ENCODE results near the gene ZNF644. TPM values are rescaled to one million over a fixed set of nuclear protein-coding genes. Genes with fewer than 3 reads are reported as not detected.
A peak's percentile ranks its signal among the peaks of the same experiment; 100 is the strongest.
"Not testable (repeated sequence)": the region's sequence is repeated elsewhere in the genome, so short reads cannot be mapped to it uniquely, and the experiment has no call there.

Gene ZNF644
- 10 to 100 TPM; 27.5 to 35.6 (median 34.1) TPM for total RNA-seq
- 10 to 100 TPM; 16.3 to 24.1 (median 16.7) TPM for polyA plus RNA-seq
- long read RNA-seq, donor 1, full-length matches to known transcripts, result 6 of 15 reads
- long read RNA-seq, donor 1, partial matches to known transcripts, result 4 of 15 reads
- long read RNA-seq, donor 1, other reads (novel, unspliced or antisense), result 5 of 15 reads
- long read RNA-seq, donor 2, full-length matches to known transcripts, result 13 of 40 reads
- long read RNA-seq, donor 2, partial matches to known transcripts, result 20 of 40 reads
- long read RNA-seq, donor 2, other reads (novel, unspliced or antisense), result 7 of 40 reads

DNA sequence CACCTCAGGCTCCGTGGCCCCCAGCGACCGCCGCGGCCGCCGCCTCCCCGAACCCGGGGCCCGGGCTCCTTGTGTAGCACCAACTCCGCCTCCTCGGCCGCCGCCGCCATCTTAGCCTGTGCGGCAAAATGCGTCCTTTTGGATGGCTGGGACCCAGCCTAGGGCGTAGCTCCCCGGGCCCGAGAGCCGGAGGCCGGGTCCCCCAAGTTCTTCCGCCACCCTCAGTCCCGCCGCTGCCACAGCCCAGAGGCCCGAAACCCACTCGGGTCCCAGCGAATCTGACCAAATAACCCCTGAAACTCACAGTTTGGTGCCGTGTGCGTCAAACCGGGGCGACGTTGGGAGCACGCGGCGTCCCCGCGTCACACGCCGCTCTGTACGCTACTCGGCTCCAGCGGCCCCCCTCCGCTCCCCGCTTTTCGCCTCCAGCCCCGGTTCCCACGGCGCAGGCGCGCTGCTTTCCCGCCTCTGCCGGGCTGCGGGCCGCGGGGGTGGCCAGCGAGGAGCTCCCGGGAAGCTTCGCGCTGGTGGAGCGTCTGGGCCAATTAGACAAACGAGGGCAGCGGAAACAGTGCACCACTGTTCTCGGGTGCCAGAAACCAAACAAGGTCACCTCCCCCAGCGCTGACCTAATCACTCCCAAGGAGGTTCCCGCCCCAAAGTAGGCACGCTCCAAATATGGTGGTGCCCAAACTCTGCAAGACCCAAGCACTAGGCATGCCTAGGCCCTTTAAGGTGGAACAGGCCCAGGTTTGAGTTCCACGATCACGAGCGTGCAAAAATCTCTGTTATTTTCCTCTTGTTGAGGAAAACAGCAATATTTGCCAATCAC, at the start of gene ZNF644:
TSS of gene ZNF644 (minus strand) at position 350 of the 832 bp plus-strand sequence. CDS start 39,682 bp downstream, outside the sequence.
- Histone ChIP-seq H3K9me3 (no peaks in the 10 kb centered on the region), H3K36me3 (ENCODE audit: insufficient read depth in 1 of 2, low read depth in 1 of 2) (no peaks in the 10 kb centered on the region), H3K27me3 (ENCODE audit: insufficient read depth in 3 of 3, low read length in 2 of 3) (no peaks in the 10 kb centered on the region), H3K4me1 (peaks cover 23% of the 10 kb centered on the region), H3K27ac (peak within 1 kb of the TSS; percentile 99), H3K4me3 (peak within 1 kb of the TSS; percentile 97)
- TF ChIP-seq, protein P1, sequence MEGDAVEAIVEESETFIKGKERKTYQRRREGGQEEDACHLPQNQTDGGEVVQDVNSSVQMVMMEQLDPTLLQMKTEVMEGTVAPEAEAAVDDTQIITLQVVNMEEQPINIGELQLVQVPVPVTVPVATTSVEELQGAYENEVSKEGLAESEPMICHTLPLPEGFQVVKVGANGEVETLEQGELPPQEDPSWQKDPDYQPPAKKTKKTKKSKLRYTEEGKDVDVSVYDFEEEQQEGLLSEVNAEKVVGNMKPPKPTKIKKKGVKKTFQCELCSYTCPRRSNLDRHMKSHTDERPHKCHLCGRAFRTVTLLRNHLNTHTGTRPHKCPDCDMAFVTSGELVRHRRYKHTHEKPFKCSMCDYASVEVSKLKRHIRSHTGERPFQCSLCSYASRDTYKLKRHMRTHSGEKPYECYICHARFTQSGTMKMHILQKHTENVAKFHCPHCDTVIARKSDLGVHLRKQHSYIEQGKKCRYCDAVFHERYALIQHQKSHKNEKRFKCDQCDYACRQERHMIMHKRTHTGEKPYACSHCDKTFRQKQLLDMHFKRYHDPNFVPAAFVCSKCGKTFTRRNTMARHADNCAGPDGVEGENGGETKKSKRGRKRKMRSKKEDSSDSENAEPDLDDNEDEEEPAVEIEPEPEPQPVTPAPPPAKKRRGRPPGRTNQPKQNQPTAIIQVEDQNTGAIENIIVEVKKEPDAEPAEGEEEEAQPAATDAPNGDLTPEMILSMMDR (IDR thresholded peaks at IDR 0.05), result no peak
- DNase-seq (peak; percentile 92 to 95), ATAC-seq (peak; percentile 91 to 97 (median 95))
- WGBS, 3 donors, result 1% methylated on average over 63 to 70 of the region's 70 CpGs
- intact Hi-C loops (cut with DNase I), result loop anchor here in 1 of 2 donors (5.0 to 10.0 kb wide), 2 partner anchors 115 to 167 kb away; no protein-coding TSS in a partner anchor

DNA sequence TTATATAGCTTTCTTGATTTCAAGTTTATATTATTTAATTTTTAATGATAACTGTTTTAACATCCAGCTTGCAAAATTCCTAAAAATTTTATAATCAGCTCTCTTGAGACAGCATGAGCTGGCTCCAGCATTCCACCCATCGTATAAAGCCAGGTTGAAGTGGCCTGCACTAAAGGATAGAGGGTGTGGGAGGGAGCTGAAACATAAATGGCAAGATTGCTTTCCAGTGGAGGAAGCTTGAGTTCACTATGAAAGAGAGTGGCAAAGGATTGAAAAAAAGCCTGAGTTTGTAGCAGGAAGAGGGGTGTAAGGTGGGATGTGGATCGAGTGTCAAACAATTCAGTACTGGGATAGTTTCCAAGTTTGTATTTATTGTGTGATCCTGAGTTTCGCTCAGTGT, 48.5 kb upstream of the ZNF644 start:
- TF ChIP-seq, protein P1 (IDR thresholded peaks at IDR 0.05), result no peak
- Histone ChIP-seq H3K27ac (no peak overlapping the region), H3K4me3 (no peak overlapping the region), H3K36me3 (ENCODE audit: insufficient read depth in 1 of 2, low read depth in 1 of 2) (no peaks in the 10 kb centered on the region), H3K4me1 (no peaks in the 10 kb centered on the region), H3K27me3 (ENCODE audit: insufficient read depth in 3 of 3, low read length in 2 of 3) (no peaks in the 10 kb centered on the region), H3K9me3 (no peaks in the 10 kb centered on the region)
- 14 to 19% (median 16%) methylated on average over 3 of the region's 3 CpGs for WGBS, 3 donors
- DNase-seq (no peak), ATAC-seq (no peak)
- intact Hi-C loops (cut with DNase I), result no loop called here

DNA sequence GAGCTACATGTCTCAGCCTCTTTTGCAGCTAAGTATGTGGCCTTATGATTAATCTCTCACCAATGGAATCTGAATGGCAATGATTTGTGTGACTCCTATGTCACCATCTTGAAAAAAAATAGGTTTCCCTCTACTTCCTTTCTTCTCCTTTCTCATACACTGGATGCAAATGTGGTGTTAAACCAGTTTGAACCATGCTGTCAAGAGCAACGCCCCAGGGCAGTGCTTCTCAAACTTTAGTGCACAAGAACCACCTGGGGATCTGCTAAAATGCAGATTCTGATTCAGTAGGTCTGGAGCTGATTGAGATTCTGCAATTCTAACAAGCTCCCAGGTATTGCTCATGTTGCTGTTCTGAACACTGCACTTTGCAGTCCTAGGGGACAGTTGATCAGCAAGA, 44.7 kb upstream of the ZNF644 start:
- Histone ChIP-seq H3K4me3 (no peak overlapping the region), H3K4me1 (no peaks in the 10 kb centered on the region), H3K27ac (no peak overlapping the region), H3K9me3 (no peaks in the 10 kb centered on the region), H3K36me3 (ENCODE audit: insufficient read depth in 1 of 2, low read depth in 1 of 2) (no peaks in the 10 kb centered on the region), H3K27me3 (ENCODE audit: insufficient read depth in 3 of 3, low read length in 2 of 3) (no peaks in the 10 kb centered on the region)
- DNase-seq (no peak), ATAC-seq (no peak)
- intact Hi-C loops (cut with DNase I), result no loop called here
- TF ChIP-seq, protein P1 (IDR thresholded peaks at IDR 0.05), result no peak
- WGBS, 3 donors, result 25 to 56% (median 29%) methylated on average over 1 of the region's 1 CpG

DNA sequence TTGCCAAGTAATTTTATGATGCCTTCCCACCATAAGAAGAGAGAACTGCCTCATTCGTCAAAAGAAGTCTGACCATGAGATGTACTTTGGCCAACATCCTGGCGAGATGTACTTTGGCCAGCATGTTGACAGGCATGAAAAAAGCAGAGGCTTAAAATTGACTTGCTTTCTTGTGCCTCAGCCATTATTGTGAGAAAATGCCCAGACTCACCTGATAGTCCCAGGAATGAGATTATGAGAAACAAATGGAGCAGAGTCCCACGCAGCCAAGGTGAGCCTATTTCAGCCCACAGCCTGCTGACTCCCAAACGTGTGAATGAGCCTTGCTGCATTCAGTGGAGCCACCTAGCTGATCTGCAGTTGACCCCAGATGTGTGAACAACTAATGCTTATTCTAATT, 43.5 kb upstream of the ZNF644 start:
- 59 to 67% (median 61%) methylated on average over 4 of the region's 4 CpGs for WGBS, 3 donors
- intact Hi-C loops (cut with DNase I), result no loop called here

DNA sequence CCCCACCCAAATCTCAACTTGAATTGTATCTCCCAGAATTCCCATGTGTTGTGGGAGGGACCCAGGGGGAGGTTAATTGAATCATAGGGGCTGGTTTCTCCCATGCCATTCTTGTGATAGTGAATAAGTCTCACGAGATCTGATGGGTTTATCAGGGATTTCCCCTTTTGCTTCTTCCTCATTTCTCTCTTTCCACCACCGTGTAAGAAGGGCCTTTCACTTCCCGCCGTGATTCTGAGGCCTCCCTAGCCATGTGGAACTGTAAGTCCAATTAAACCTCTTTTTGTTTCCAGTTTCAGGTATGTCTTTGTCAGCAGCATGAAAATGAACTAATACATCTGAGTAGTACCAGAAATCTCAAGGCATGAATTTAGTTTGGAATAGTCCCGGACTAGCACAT, 41.6 kb upstream of the ZNF644 start:
- H3K9me3 ChIP-seq; ATAC-seq; H3K27me3 ChIP-seq (ENCODE audit: insufficient read depth in 3 of 3, low read length in 2 of 3); intact Hi-C loops (cut with DNase I); H3K27ac ChIP-seq; DNase-seq; H3K4me1 ChIP-seq; H3K36me3 ChIP-seq (ENCODE audit: insufficient read depth in 1 of 2, low read depth in 1 of 2); H3K4me3 ChIP-seq: not testable (repeated sequence)
- 73 to 86% (median 76%) methylated on average over 5 of the region's 5 CpGs for WGBS, 3 donors

More for the DNA sequence above, 43.5 kb upstream of the ZNF644 start:
- Histone ChIP-seq H3K36me3 (ENCODE audit: insufficient read depth in 1 of 2, low read depth in 1 of 2) (no peaks in the 10 kb centered on the region), H3K9me3 (no peaks in the 10 kb centered on the region), H3K4me3 (no peak overlapping the region), H3K4me1 (no peaks in the 10 kb centered on the region), H3K27ac (no peak overlapping the region), H3K27me3 (ENCODE audit: insufficient read depth in 3 of 3, low read length in 2 of 3) (no peaks in the 10 kb centered on the region)
- TF ChIP-seq, protein P1 (IDR thresholded peaks at IDR 0.05), result no peak
- DNase-seq, result no peak
- no peak for ATAC-seq

Measured in psoas muscle (tissue), 8 donors.